ENCODE data around the gene EPHA4.

The EPHA4 gene

DNA sequence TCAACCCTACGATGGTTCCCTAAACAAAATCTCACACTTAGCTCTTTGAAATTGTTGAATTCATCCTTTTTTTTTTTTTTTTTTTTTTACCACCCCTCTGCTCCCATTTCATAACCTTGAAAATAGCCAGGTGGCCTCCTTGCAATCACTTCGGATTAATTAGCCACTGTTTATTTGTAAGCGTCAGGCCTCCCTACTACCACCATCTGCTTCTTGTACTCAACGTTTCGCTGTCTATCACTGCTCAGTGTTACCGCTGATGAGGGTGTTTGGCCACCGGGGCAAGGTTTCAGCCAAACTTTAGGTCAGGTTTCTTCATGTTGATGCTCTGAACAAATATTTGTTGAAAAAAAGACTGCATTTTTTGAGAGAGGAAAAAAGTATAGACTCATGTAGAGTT, 183.2 kb downstream of the EPHA4 start:
- H3K27ac ChIP-seq, result no peak overlapping the region
- no peak for TF ChIP-seq ZFX (IDR thresholded peaks at IDR 0.05; ENCODE audit: borderline replicate concordance)
- TF ChIP-seq, protein P1, sequence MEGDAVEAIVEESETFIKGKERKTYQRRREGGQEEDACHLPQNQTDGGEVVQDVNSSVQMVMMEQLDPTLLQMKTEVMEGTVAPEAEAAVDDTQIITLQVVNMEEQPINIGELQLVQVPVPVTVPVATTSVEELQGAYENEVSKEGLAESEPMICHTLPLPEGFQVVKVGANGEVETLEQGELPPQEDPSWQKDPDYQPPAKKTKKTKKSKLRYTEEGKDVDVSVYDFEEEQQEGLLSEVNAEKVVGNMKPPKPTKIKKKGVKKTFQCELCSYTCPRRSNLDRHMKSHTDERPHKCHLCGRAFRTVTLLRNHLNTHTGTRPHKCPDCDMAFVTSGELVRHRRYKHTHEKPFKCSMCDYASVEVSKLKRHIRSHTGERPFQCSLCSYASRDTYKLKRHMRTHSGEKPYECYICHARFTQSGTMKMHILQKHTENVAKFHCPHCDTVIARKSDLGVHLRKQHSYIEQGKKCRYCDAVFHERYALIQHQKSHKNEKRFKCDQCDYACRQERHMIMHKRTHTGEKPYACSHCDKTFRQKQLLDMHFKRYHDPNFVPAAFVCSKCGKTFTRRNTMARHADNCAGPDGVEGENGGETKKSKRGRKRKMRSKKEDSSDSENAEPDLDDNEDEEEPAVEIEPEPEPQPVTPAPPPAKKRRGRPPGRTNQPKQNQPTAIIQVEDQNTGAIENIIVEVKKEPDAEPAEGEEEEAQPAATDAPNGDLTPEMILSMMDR (IDR thresholded peaks at IDR 0.05), result no peak

DNA sequence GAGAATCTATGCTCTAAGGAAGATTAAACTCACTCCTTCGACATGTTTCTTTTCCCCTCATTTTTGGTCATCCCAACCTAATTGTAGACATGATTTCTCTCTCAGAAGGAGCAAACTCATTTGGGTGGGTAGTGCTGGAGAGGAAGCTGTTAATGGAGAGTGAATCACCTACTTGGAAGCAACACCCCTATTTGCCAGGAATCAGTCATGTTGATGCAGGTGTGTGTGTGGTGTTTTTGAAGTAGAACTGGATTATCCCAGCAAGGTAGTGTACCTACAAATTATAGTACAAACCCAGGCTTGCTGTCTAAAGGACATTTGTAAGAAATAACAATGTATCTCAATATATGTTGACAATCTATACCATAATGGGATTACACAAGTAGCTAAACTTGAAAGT, 186.4 kb downstream of the EPHA4 start:
- TF ChIP-seq, protein P1 (IDR thresholded peaks at IDR 0.05), result no peak
- TF ChIP-seq ZFX (IDR thresholded peaks at IDR 0.05; ENCODE audit: borderline replicate concordance), result no peak
- no peak overlapping the region for H3K27ac ChIP-seq

- TF ChIP-seq, protein P1 (IDR thresholded peaks at IDR 0.05), result no peak
- TF ChIP-seq ZFX (IDR thresholded peaks at IDR 0.05; ENCODE audit: borderline replicate concordance), result no peak
- no peak overlapping the region for H3K27ac ChIP-seq
Observed at GRCh38 chr2:221381928-221382488, 190.1 kb downstream of the EPHA4 start.

GRCh38 chr2:221380686-221381085, 191.4 kb downstream of the EPHA4 start:
- TF ChIP-seq, protein P1 (IDR thresholded peaks at IDR 0.05), result no peak
- no peak for TF ChIP-seq ZFX (IDR thresholded peaks at IDR 0.05; ENCODE audit: borderline replicate concordance)
- H3K27ac ChIP-seq, result no peak overlapping the region

DNA sequence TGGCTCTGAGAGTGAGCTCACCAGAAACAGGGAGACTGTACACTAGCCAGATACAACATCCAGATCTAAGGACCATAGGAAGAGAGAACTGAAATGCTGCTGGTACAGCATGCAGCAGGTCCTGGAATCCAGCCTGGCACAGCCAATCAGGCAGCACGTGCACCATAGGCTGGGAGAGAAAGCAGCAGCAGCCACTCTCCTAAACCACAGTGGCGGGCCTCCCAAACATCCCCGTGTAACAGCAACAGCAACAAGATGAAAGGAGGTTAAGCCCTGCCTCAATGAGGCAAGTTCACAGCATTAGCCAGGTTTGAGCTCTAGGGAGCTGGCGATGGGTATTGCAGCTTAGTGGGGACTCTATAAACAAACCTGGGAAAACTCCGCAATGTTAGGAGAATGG, 192.0 kb downstream of the EPHA4 start:
- TF ChIP-seq, protein P1 (IDR thresholded peaks at IDR 0.05), result no peak
- TF ChIP-seq ZFX (IDR thresholded peaks at IDR 0.05; ENCODE audit: borderline replicate concordance), result no peak
- H3K27ac ChIP-seq, result no peak overlapping the region

GRCh38 chr2:221377597-221377996, 194.5 kb downstream of the EPHA4 start:
- TF ChIP-seq, protein P1 (IDR thresholded peaks at IDR 0.05), result no peak
- no peak for TF ChIP-seq ZFX (IDR thresholded peaks at IDR 0.05; ENCODE audit: borderline replicate concordance)
- H3K27ac ChIP-seq, result no peak overlapping the region

DNA sequence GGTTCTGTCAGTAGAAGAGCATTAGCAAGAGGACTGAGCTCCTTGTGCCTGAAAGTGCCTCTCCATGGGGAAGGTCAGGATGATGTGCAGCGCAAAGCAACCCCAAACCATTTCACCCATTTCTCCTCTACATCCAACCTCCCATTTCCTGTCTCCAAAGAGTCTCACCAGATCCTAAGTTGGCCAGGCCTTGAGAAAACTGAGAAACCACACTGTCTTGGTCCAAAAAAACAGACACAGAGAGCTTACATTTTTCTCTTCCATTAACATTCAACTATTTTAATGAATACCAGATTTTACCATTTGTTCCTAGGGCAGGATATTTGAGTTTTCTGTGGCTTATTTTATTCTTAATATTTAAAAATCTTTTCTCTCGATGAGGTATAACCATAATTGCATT, 195.0 kb downstream of the EPHA4 start:
- no peak overlapping the region for H3K27ac ChIP-seq
- no peak for TF ChIP-seq ZFX (IDR thresholded peaks at IDR 0.05; ENCODE audit: borderline replicate concordance)
- TF ChIP-seq, protein P1 (IDR thresholded peaks at IDR 0.05), result no peak

Data from 22Rv1 (cell line).